Loucy (cell line): Measurements from ENCODE around the gene HCAR3.

Experiments used
- H2AFZ ChIP-seq: fragments of 200-600 bp; sonication (generic); 2 replicates; pipeline ENCODE4 v1.6.0; 2016; ENCODE audit warnings: antibody characterized with exemption, mild to moderate bottlenecking, low read length, moderate library complexity
- H3F3A ChIP-seq: fragments of 200-600 bp; 2 replicates; pipeline ENCODE4 v1.6.0; 2016; ENCODE audit warnings: antibody characterized with exemption, low read depth, mild to moderate bottlenecking
- H3K27me3 ChIP-seq: fragments of 200-600 bp; sonication (generic); 2 replicates; pipeline ENCODE4 v1.6.1; 2014; ENCODE audit warnings: low read length, mild to moderate bottlenecking; ENCODE audit not compliant: insufficient read depth, poor library complexity, severe bottlenecking
- H3K36me3 ChIP-seq: fragments of 200-600 bp; sonication (generic); 2 replicates; pipeline ENCODE4 v1.6.1; 2016; ENCODE audit warnings: low read length; ENCODE audit not compliant: insufficient read depth
- H3K4me1 ChIP-seq: fragments of 200-600 bp; sonication (generic); 2 replicates; pipeline ENCODE4 v1.5.1; 2014; ENCODE audit warnings: low read length, mild to moderate bottlenecking; ENCODE audit not compliant: insufficient read depth, poor library complexity, severe bottlenecking
- H3K4me2 ChIP-seq: fragments of 200-600 bp; sonication (generic); 2 replicates; pipeline ENCODE4 v1.6.0; 2014; ENCODE audit warnings: antibody characterized with exemption, low read length, low read depth, mild to moderate bottlenecking; ENCODE audit not compliant: poor library complexity, severe bottlenecking
- H3K4me3 ChIP-seq: fragments of 200-600 bp; sonication (generic); 2 replicates; pipeline ENCODE4 v1.5.1; 2014; ENCODE audit warnings: low read length, mild to moderate bottlenecking, mixed read lengths; ENCODE audit not compliant: poor library complexity, severe bottlenecking
- H3K79me2 ChIP-seq: fragments of 200-600 bp; sonication (generic); 2 replicates; pipeline ENCODE4 v1.6.1; 2014; ENCODE audit warnings: low read length; ENCODE audit not compliant: insufficient read depth
- H3K9ac ChIP-seq: fragments of 200-600 bp; sonication (generic); 2 replicates; pipeline ENCODE4 v1.6.0; 2014; ENCODE audit warnings: mild to moderate bottlenecking, low read depth, low read length, moderate library complexity; ENCODE audit not compliant: poor library complexity, severe bottlenecking
- H3K9me2 ChIP-seq: fragments of 200-600 bp; sonication (generic); replicated peaks from 2 replicates; pipeline ENCODE4 v1.6.1; 2016; ENCODE audit warnings: low read depth, low read length, mixed read lengths
- H3K9me3 ChIP-seq: fragments of 200-600 bp; sonication (generic); 2 replicates; pipeline ENCODE4 v1.6.1; 2014; ENCODE audit warnings: mild to moderate bottlenecking, antibody characterized with exemption, low read length, low read depth; ENCODE audit not compliant: insufficient read depth
- H4K20me1 ChIP-seq: fragments of 200-600 bp; sonication (generic); 2 replicates; pipeline ENCODE4 v1.6.0; 2014; ENCODE audit warnings: antibody characterized with exemption, low read length, mild to moderate bottlenecking; ENCODE audit not compliant: insufficient read depth, poor library complexity, severe bottlenecking
- CTCF ChIP-seq: fragments of 200-600 bp; sonication (generic); conservative IDR thresholded peaks from 2 replicates; pipeline ENCODE4 v1.5.1; 2014; ENCODE audit warnings: mild to moderate bottlenecking, antibody characterized with exemption, low read length
- EZH2phosphoT487 ChIP-seq: fragments of 200-600 bp; IDR thresholded peaks from 2 replicates; pipeline ENCODE4 v1.6.1; 2018; ENCODE audit warnings: antibody characterized with exemption, mild to moderate bottlenecking, moderate library complexity, borderline replicate concordance

Gene HCAR3

GRCh38 chr12:122730215-122731014 lies 13.8 kb upstream of the HCAR3 start, which contains the start of gene HCAR1:
TSS of gene HCAR1 (minus strand) at chr12:122730844. CDS start at chr12:122730339, 505 bp downstream.
- Histone ChIP-seq H3K4me3 (no peak within 1 kb of the TSS), H3K79me2 (no peaks in the 10 kb centered on the region), H4K20me1 (no peaks in the 10 kb centered on the region), H3K9me2 (no peaks in the 10 kb centered on the region), H3K4me2 (no peak within 1 kb of the TSS), H3K9ac (no peak within 1 kb of the TSS), H3K27me3 (no peaks in the 10 kb centered on the region), H3K36me3 (no peaks in the 10 kb centered on the region), H2AFZ (no peak within 1 kb of the TSS), H3K9me3 (no peaks in the 10 kb centered on the region), H3F3A (no peaks in the 10 kb centered on the region), H3K4me1 (peaks cover 5% of the 10 kb centered on the region)
- TF ChIP-seq CTCF = no peak
- no peak for TF ChIP-seq EZH2phosphoT487

- H3K9me3 ChIP-seq = no peaks in the 10 kb centered on the region
- H3K79me2 ChIP-seq = no peaks in the 10 kb centered on the region
- H3K9ac ChIP-seq = no peak overlapping the region
- TF ChIP-seq CTCF (no peak), EZH2phosphoT487 (no peak)
- H4K20me1 ChIP-seq = no peaks in the 10 kb centered on the region
- H3K9me2 ChIP-seq = no peaks in the 10 kb centered on the region
- H2AFZ ChIP-seq = no peak overlapping the region
- no peak overlapping the region for H3K4me2 ChIP-seq
- H3F3A ChIP-seq = no peaks in the 10 kb centered on the region
- H3K27me3 ChIP-seq = no peaks in the 10 kb centered on the region
- peaks cover 5% of the 10 kb centered on the region for H3K4me1 ChIP-seq
- H3K4me3 ChIP-seq = no peak overlapping the region
- no peaks in the 10 kb centered on the region for H3K36me3 ChIP-seq
Observed at GRCh38 chr12:122729583-122730214, 13.1 kb upstream of the HCAR3 start.

GRCh38 chr12:122726080-122726558 lies 9.5 kb upstream of the HCAR3 start:
- Histone ChIP-seq H4K20me1 (no peaks in the 10 kb centered on the region), H3K9me3 (no peaks in the 10 kb centered on the region), H3K27me3 (no peaks in the 10 kb centered on the region), H3K36me3 (no peaks in the 10 kb centered on the region), H3K9ac (no peak overlapping the region), H2AFZ (no peak overlapping the region), H3K79me2 (no peaks in the 10 kb centered on the region), H3K4me3 (no peak overlapping the region), H3K9me2 (no peaks in the 10 kb centered on the region), H3K4me1 (peaks cover 10% of the 10 kb centered on the region), H3F3A (no peaks in the 10 kb centered on the region), H3K4me2 (no peak overlapping the region)
- no peak for TF ChIP-seq CTCF
- TF ChIP-seq EZH2phosphoT487 = no peak
